ENCODE results near the gene DGKI.

The DGKI gene

GRCh38 chr7:137689761-137690160 lies 157.0 kb downstream of the DGKI start:
- no peak for TF ChIP-seq CTCF (IDR thresholded peaks at IDR 0.05; ENCODE audit: control insufficient read depth, extremely low read depth, insufficient read depth)
- DNase-seq (ENCODE audit: low read depth): no peak
- no peak overlapping the region for H3K4me3 ChIP-seq (ENCODE audit: low read depth, low read length)

GRCh38 chr7:137687556-137688265 lies 159.1 kb downstream of the DGKI start:
- H3K4me3 ChIP-seq (ENCODE audit: low read depth, low read length): no peak overlapping the region
- no peak for DNase-seq (ENCODE audit: low read depth)
- no peak for TF ChIP-seq CTCF (IDR thresholded peaks at IDR 0.05; ENCODE audit: control insufficient read depth, extremely low read depth, insufficient read depth)

GRCh38 chr7:137685433-137686164 lies 161.2 kb downstream of the DGKI start:
- DNase-seq (ENCODE audit: low read depth): no peak
- H3K4me3 ChIP-seq (ENCODE audit: low read depth, low read length): no peak overlapping the region
- TF ChIP-seq CTCF (IDR thresholded peaks at IDR 0.05; ENCODE audit: control insufficient read depth, extremely low read depth, insufficient read depth): no peak

GRCh38 chr7:137684776-137685175 lies 162.0 kb downstream of the DGKI start:
- no peak for DNase-seq (ENCODE audit: low read depth)
- H3K4me3 ChIP-seq (ENCODE audit: low read depth, low read length): no peak overlapping the region
- TF ChIP-seq CTCF (IDR thresholded peaks at IDR 0.05; ENCODE audit: control insufficient read depth, extremely low read depth, insufficient read depth): no peak

GRCh38 chr7:137684316-137684715 lies 162.5 kb downstream of the DGKI start:
- no peak overlapping the region for H3K4me3 ChIP-seq (ENCODE audit: low read depth, low read length)
- DNase-seq (ENCODE audit: low read depth): no peak
- no peak for TF ChIP-seq CTCF (IDR thresholded peaks at IDR 0.05; ENCODE audit: control insufficient read depth, extremely low read depth, insufficient read depth)

GRCh38 chr7:137682596-137682995 lies 164.2 kb downstream of the DGKI start:
- no peak for TF ChIP-seq CTCF (IDR thresholded peaks at IDR 0.05; ENCODE audit: control insufficient read depth, extremely low read depth, insufficient read depth)
- DNase-seq (ENCODE audit: low read depth): no peak
- no peak overlapping the region for H3K4me3 ChIP-seq (ENCODE audit: low read depth, low read length)
